ENCODE results near the gene NUAK1.
"Not testable (repeated sequence)": the region's sequence is repeated elsewhere in the genome, so short reads cannot be mapped to it uniquely, and the experiment has no call there.

The NUAK1 gene

GRCh38 chr12:106034316-106034715 is 104.4 kb downstream of the NUAK1 start:
- no peak for DNase-seq (ENCODE audit: low read depth in 1 of 2, low spot score in 1 of 2)

- no peak for DNase-seq (ENCODE audit: low read depth in 1 of 2, low spot score in 1 of 2)
Observed at GRCh38 chr12:106033161-106033675, 105.5 kb downstream of the NUAK1 start.

GRCh38 chr12:106032623-106032925 is 106.2 kb downstream of the NUAK1 start:
- DNase-seq (ENCODE audit: low read depth in 1 of 2, low spot score in 1 of 2) = no peak

- no peak for DNase-seq (ENCODE audit: low read depth in 1 of 2, low spot score in 1 of 2)
Observed at GRCh38 chr12:106031761-106032622, 106.8 kb downstream of the NUAK1 start.

- no peak for DNase-seq (ENCODE audit: low read depth in 1 of 2, low spot score in 1 of 2)
Observed at GRCh38 chr12:106030210-106031071, 108.3 kb downstream of the NUAK1 start.

- no peak for DNase-seq (ENCODE audit: low read depth in 1 of 2, low spot score in 1 of 2)
Observed at GRCh38 chr12:106029532-106029931, 109.2 kb downstream of the NUAK1 start.

GRCh38 chr12:106027911-106028310 is 110.8 kb downstream of the NUAK1 start:
- DNase-seq (ENCODE audit: low read depth in 1 of 2, low spot score in 1 of 2) = no peak

GRCh38 chr12:106027286-106027685 is 111.5 kb downstream of the NUAK1 start:
- no peak for DNase-seq (ENCODE audit: low read depth in 1 of 2, low spot score in 1 of 2)

GRCh38 chr12:106025129-106025528 is 113.6 kb downstream of the NUAK1 start:
- DNase-seq (ENCODE audit: low read depth in 1 of 2, low spot score in 1 of 2) = no peak

- no peak for DNase-seq (ENCODE audit: low read depth in 1 of 2, low spot score in 1 of 2)
Observed at GRCh38 chr12:106023039-106023438, 115.7 kb downstream of the NUAK1 start.

- no peak for DNase-seq (ENCODE audit: low read depth in 1 of 2, low spot score in 1 of 2)
Observed at GRCh38 chr12:106022568-106023012, 116.2 kb downstream of the NUAK1 start.

- no peak for DNase-seq (ENCODE audit: low read depth in 1 of 2, low spot score in 1 of 2)
Observed at GRCh38 chr12:106021516-106021915, 117.2 kb downstream of the NUAK1 start.

GRCh38 chr12:106020736-106021135 is 118.0 kb downstream of the NUAK1 start:
- no peak for DNase-seq (ENCODE audit: low read depth in 1 of 2, low spot score in 1 of 2)

GRCh38 chr12:106019144-106019543 is 119.6 kb downstream of the NUAK1 start:
- no peak for DNase-seq (ENCODE audit: low read depth in 1 of 2, low spot score in 1 of 2)

GRCh38 chr12:106018286-106018685 is 120.5 kb downstream of the NUAK1 start:
- DNase-seq (ENCODE audit: low read depth in 1 of 2, low spot score in 1 of 2) = no peak

GRCh38 chr12:106016601-106017278 is 122.0 kb downstream of the NUAK1 start:
- not testable (repeated sequence) for DNase-seq (ENCODE audit: low read depth in 1 of 2, low spot score in 1 of 2)

GRCh38 chr12:106015646-106016045 is 123.1 kb downstream of the NUAK1 start:
- no peak for DNase-seq (ENCODE audit: low read depth in 1 of 2, low spot score in 1 of 2)

- no peak for DNase-seq (ENCODE audit: low read depth in 1 of 2, low spot score in 1 of 2)
Observed at GRCh38 chr12:106013941-106014340, 124.8 kb downstream of the NUAK1 start.
